ENCODE data around the gene REXO4. TPM values are rescaled to one million over a fixed set of nuclear protein-coding genes. Genes with fewer than 3 reads are reported as not detected.

The REXO4 gene
- total RNA-seq, 1 donor from 2014 or later: 24.4 TPM

- peak; percentile 13 for TF ChIP-seq CTCF (conservative IDR thresholded peaks at IDR 0.05; ENCODE audit: low read depth, low read length)
- DNase-seq (ENCODE audit: low read depth): no peak
- H3K4me3 ChIP-seq (ENCODE audit: low read depth, low read length): no peak overlapping the region
Measured at GRCh38 chr9:133463234-133463863, 45.5 kb upstream of the REXO4 start.

- no peak overlapping the region for H3K4me3 ChIP-seq (ENCODE audit: low read depth, low read length)
- no peak for DNase-seq (ENCODE audit: low read depth)
- TF ChIP-seq CTCF (conservative IDR thresholded peaks at IDR 0.05; ENCODE audit: low read depth, low read length): no peak
Measured at GRCh38 chr9:133461975-133462374, 44.2 kb upstream of the REXO4 start.

GRCh38 chr9:133460405-133461175 is 42.8 kb upstream of the REXO4 start:
- TF ChIP-seq CTCF (conservative IDR thresholded peaks at IDR 0.05; ENCODE audit: low read depth, low read length): no peak
- H3K4me3 ChIP-seq (ENCODE audit: low read depth, low read length): peak overlapping the region; percentile 78

GRCh38 chr9:133459476-133460404 is 41.9 kb upstream of the REXO4 start, which contains the start of gene CACFD1:
Gene CACFD1, plus strand, starts transcription at chr9:133459978. Its CDS starts 89 bp downstream, at chr9:133460067.
- peak within 1 kb of the TSS; percentile 78 for H3K4me3 ChIP-seq (ENCODE audit: low read depth, low read length)
- DNase-seq (ENCODE audit: low read depth): peak; percentile 43
- TF ChIP-seq CTCF (conservative IDR thresholded peaks at IDR 0.05; ENCODE audit: low read depth, low read length): no peak

More at GRCh38 chr9:133460405-133461175, 42.8 kb upstream of the REXO4 start:
- DNase-seq (ENCODE audit: low read depth): no peak

- no peak for TF ChIP-seq CTCF (conservative IDR thresholded peaks at IDR 0.05; ENCODE audit: low read depth, low read length)
- DNase-seq (ENCODE audit: low read depth): no peak
- H3K4me3 ChIP-seq (ENCODE audit: low read depth, low read length): peak overlapping the region; percentile 78
Measured at GRCh38 chr9:133458643-133459312, 41.0 kb upstream of the REXO4 start.

GRCh38 chr9:133457748-133458147 is 39.9 kb upstream of the REXO4 start:
- TF ChIP-seq CTCF (conservative IDR thresholded peaks at IDR 0.05; ENCODE audit: low read depth, low read length): no peak
- DNase-seq (ENCODE audit: low read depth): no peak
- H3K4me3 ChIP-seq (ENCODE audit: low read depth, low read length): no peak overlapping the region
